Measurements from ENCODE around the gene ZNF19.

Gene ZNF19

GRCh38 chr16:71501547-71501946, 12.4 kb upstream of the ZNF19 start:
- H3K27ac ChIP-seq = no peak overlapping the region
- TF ChIP-seq ZFX (IDR thresholded peaks at IDR 0.05; ENCODE audit: borderline replicate concordance) (no peak), CTCF (IDR thresholded peaks at IDR 0.05) (no peak)

- no peak overlapping the region for H3K27ac ChIP-seq
Measured at GRCh38 chr16:71500964-71501363, 11.8 kb upstream of the ZNF19 start.

GRCh38 chr16:71499775-71500364, 10.7 kb upstream of the ZNF19 start:
- TF ChIP-seq ZFX (IDR thresholded peaks at IDR 0.05; ENCODE audit: borderline replicate concordance) = no peak
- peak; percentile 79 for TF ChIP-seq CTCF (IDR thresholded peaks at IDR 0.05)
- no peak overlapping the region for H3K27ac ChIP-seq

More at GRCh38 chr16:71500964-71501363, 11.8 kb upstream of the ZNF19 start:
- TF ChIP-seq CTCF (IDR thresholded peaks at IDR 0.05) (no peak), ZFX (IDR thresholded peaks at IDR 0.05; ENCODE audit: borderline replicate concordance) (no peak)

DNA sequence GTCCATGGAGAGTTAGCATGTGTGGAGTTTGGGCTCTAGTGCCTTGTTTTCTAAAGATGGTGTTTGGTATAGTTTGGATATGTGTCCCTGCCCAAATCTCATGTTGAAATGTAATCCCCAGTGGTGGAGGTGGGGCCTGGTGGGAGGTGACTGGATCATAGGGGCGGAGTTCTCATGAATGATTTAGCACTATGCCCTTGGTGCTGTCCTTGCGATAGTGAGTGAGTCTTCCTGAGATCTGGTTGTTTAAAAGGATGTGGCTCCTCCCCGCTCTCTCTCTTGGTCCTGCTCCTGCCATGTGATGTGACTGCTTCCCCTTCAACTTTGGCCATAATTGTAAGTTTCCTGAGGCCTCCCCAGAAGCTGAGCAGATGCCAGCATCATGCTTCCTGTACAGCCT, 8.9 kb upstream of the ZNF19 start:
- no peak for TF ChIP-seq CTCF (IDR thresholded peaks at IDR 0.05)
- no peak for TF ChIP-seq ZFX (IDR thresholded peaks at IDR 0.05; ENCODE audit: borderline replicate concordance)
- no peak overlapping the region for H3K27ac ChIP-seq

- no peak overlapping the region for H3K27ac ChIP-seq
- TF ChIP-seq CTCF (IDR thresholded peaks at IDR 0.05) = no peak
- no peak for TF ChIP-seq ZFX (IDR thresholded peaks at IDR 0.05; ENCODE audit: borderline replicate concordance)
Measured at GRCh38 chr16:71493213-71493612, 4.1 kb upstream of the ZNF19 start.

DNA sequence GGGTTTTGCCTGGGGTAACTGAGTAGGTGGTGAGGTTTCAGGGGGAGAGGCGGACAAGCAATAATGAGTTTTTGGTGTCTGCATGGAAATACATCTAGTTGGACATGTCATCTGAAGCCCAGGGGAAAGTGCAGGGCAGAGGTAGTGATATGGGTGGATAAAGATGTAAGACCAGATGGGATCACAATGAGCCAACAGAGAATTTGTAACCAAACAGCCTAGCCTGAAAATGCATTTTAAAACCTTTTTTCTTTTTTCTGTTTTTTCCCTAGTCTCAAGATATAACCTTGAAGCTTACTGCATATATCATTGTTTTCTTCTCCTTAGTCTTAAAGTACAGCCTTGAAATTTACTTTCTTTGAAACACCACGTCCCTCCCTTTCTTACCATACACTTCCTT, 3.7 kb upstream of the ZNF19 start:
- TF ChIP-seq CTCF (IDR thresholded peaks at IDR 0.05) (no peak), ZFX (IDR thresholded peaks at IDR 0.05; ENCODE audit: borderline replicate concordance) (no peak)
- no peak overlapping the region for H3K27ac ChIP-seq

DNA sequence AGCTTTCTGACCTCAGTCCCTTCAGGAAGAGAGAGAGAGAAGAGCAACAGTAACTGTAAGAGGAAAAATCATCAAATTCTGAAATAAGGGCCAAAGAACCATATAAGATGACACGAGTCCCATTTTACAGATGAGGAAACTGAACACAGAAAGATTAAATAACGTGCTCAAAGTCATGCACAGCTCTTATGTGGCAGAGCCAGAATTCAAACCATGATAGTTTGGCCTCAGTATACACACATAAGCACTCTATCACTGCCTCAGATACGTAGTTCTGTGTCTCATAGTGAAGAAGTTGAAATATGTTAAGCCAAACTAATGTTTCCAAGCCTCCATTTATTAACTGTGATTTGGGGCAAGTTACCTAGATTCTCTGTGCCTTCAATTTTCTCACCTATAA, 1.9 kb upstream of the ZNF19 start:
- TF ChIP-seq CTCF (IDR thresholded peaks at IDR 0.05) (no peak), ZFX (IDR thresholded peaks at IDR 0.05; ENCODE audit: borderline replicate concordance) (no peak)
- no peak overlapping the region for H3K27ac ChIP-seq

All from 22Rv1 (cell line).